Activated naive CD4-positive, alpha-beta T cell treated with anti-CD3 and anti-CD28 coated beads for 36 hours (primary cell): Measurements from ENCODE around the gene PUDP. TPM values are rescaled to one million over a fixed set of nuclear protein-coding genes. Genes with fewer than 3 reads are reported as not detected.
A peak's percentile ranks its signal among the peaks of the same experiment; 100 is the strongest.

ENCODE experiments used
- CTCF ChIA-PET: fragments of 350-600 bp; sonication (Branson Sonifier 250); formaldehyde crosslinking; loops from one replicate; lab custom pipeline; 2021; ENCODE audit warnings: antibody characterized with exemption; lab: Charles Lee
- DNase-seq: peaks from one replicate; pipeline ENCODE4 v3.0.0-alpha.2; 2020
- H3K27ac Mint-ChIP-seq: one replicate; pipeline ENCODE4 v1.8.0; 2021; ENCODE audit warnings: mild to moderate bottlenecking, mixed read lengths
- H3K27me3 Mint-ChIP-seq: one replicate; pipeline ENCODE4 v1.8.0; 2021; ENCODE audit warnings: low read depth, mixed read lengths
- H3K36me3 Mint-ChIP-seq: one replicate; pipeline ENCODE4 v1.8.0; 2021; ENCODE audit warnings: low read depth, mixed read lengths
- H3K4me1 Mint-ChIP-seq: one replicate; pipeline ENCODE4 v1.8.0; 2021; ENCODE audit warnings: low read depth, mixed read lengths
- H3K4me3 Mint-ChIP-seq: one replicate; pipeline ENCODE4 v1.8.0; 2021; ENCODE audit warnings: mild to moderate bottlenecking, moderate library complexity, mixed read lengths
- H3K9me3 Mint-ChIP-seq: one replicate; pipeline ENCODE4 v1.8.0; 2021; ENCODE audit warnings: mixed read lengths
- intact Hi-C: fragments of 100-400 bp; cut with micrococcal nuclease; formaldehyde crosslinking; loops from one replicate; pipeline ENCODE4 v1.15.1; 2023
- total RNA-seq, 2 experiments: library from RNA; stranded (reverse); gene quantifications; one replicate each; pipeline ENCODE4 v1.2.3, GENCODE V29; 2021

The PUDP gene
- total RNA-seq, 2 experiments from 2014 or later, result 10.7 to 13.6 TPM

DNA sequence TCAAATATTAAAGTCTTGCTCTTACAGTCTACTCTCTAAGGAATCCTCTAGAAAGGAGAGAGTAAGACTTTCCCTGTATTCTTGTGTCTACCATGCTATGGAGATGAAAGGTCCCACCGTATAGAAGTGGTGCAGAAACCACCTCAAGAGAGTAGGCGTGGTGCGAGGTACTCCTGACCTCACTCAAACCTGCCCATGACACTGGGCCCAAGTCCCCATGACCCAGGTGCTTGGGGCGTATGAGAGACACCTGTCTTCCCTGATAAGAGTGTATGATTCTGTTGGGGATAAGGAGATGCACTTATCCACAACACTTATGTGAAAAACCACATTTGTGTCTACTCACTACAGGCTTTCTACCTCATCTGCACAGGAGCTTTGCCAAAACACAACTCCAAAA lies 55.4 kb downstream of the PUDP start:
- Mint-ChIP-seq H3K4me1 (peaks cover 25% of the 10 kb centered on the region), H3K27me3 (no peaks in the 10 kb centered on the region), H3K9me3 (no peaks in the 10 kb centered on the region), H3K4me3 (no peak overlapping the region), H3K27ac (no peak overlapping the region), H3K36me3 (peaks cover 2% of the 10 kb centered on the region)
- CTCF ChIA-PET, result no interaction called here
- intact Hi-C loops, result no loop called here
- DNase-seq, result no peak

DNA sequence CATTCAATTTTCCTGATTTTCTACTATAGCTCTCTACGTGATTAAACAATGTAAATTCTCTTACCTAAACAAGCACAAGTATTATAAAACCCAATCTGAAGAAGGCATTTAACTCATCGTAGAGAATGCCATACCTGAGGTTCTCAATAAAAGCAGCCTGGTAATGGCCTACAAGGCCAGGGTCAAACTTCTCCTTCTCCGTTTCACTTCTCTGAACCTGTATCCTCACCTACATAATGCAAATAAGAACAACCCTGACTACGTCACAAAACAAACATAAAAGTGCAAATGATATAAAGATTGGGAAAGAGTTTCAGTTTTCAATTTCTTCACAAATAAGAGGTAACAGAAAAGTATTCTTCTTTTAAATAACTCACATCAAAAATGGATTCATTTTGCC lies 56.0 kb downstream of the PUDP start:
- Mint-ChIP-seq H3K36me3 (no peaks in the 10 kb centered on the region), H3K27ac (no peak overlapping the region), H3K27me3 (no peaks in the 10 kb centered on the region), H3K4me1 (peaks cover 27% of the 10 kb centered on the region), H3K9me3 (no peaks in the 10 kb centered on the region), H3K4me3 (no peak overlapping the region)
- intact Hi-C loops, result no loop called here
- no peak for DNase-seq
- CTCF ChIA-PET, result no interaction called here

DNA sequence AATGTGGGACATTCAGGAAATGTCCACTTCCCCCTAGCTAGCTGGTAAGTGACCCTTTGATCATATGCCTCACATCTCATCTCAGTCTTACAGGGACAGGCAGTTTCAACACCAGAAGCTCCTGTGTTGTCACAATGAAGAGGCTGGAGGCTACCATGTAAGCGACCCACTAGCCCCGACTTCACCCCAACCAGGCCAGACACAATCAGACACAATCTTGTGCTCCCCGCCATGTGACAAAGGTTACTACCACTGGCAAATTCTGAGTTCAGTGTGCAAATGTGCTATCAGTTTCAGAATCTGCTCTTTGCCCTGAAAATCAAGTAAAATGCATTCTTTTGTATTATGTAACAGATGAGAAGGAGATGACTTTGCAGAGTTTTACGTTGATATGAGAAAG lies 57.3 kb downstream of the PUDP start:
- no peaks in the 10 kb centered on the region for H3K36me3 Mint-ChIP-seq
- H3K27me3 Mint-ChIP-seq, result no peaks in the 10 kb centered on the region
- H3K9me3 Mint-ChIP-seq, result no peaks in the 10 kb centered on the region
- no peak for DNase-seq
- CTCF ChIA-PET, result no interaction called here
- peaks cover 35% of the 10 kb centered on the region for H3K4me1 Mint-ChIP-seq
- no peak overlapping the region for H3K27ac Mint-ChIP-seq
- H3K4me3 Mint-ChIP-seq, result no peak overlapping the region
- intact Hi-C loops, result no loop called here

DNA sequence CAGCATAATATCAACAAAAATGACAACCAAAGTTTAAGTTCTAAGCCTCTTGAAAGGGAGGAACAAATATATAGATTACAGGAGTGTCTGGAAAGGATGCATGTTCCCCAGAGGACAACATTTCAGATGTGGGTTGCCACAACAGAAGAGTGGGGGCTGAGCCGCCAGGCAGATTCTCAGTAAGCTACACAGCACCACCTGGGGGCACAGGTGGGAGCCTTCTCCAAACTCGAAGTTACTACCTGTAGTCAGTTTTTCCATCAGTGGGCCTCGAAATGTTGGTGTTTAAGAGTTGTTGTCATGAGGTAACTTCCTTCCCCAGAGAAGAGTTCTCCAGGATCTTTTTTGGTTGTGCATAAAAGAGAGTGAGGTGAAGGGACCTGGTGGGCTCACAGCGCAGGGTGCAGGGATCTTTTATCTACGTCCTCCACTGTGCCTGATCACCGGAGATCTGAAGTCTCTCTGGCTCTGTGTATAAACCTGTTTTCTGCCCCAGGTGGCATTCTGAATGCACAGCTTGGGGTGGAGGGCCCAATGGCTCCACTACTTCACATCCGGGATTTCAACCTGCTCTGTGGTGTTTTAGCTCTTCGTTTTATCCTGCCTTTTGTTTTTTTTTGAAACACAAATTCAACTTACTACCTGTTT lies 58.9 kb downstream of the PUDP start:
- peaks cover 45% of the 10 kb centered on the region for H3K4me1 Mint-ChIP-seq
- H3K36me3 Mint-ChIP-seq, result no peaks in the 10 kb centered on the region
- H3K27ac Mint-ChIP-seq, result peak overlapping the region; percentile 40
- intact Hi-C loops, result loop anchor here (5.0 kb wide), 1 partner anchor 1067 kb away; no protein-coding TSS in a partner anchor
- H3K9me3 Mint-ChIP-seq, result no peaks in the 10 kb centered on the region
- CTCF ChIA-PET, result no interaction called here
- no peaks in the 10 kb centered on the region for H3K27me3 Mint-ChIP-seq
- peak; percentile 47 for DNase-seq
- no peak overlapping the region for H3K4me3 Mint-ChIP-seq

DNA sequence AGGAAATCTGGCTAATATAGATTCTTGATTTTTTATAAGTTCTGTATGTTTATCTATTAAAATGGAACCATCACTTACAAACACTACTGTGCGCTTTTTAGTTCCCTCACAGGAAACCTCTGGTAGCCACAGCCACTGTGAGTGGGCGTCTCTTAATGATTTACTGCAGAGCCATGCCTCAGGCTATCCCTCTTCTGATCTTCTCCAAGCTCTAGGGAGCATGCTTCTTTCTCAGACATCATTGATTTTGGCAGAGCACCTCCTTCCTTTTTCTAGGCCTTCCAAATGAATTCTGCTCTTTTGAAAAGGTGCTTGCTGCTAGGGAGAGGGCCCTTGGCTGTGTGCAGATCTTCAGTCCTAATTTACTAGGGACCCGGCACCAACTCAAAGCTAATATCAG lies 61.6 kb downstream of the PUDP start:
- DNase-seq, result no peak
- intact Hi-C loops, result loop anchor here (5.0 kb wide), 1 partner anchor 1064 kb away; no protein-coding TSS in a partner anchor
- H3K9me3 Mint-ChIP-seq, result no peaks in the 10 kb centered on the region
- H3K27ac Mint-ChIP-seq, result no peak overlapping the region
- H3K4me1 Mint-ChIP-seq, result peaks cover 60% of the 10 kb centered on the region
- peaks cover 4% of the 10 kb centered on the region for H3K36me3 Mint-ChIP-seq
- no peaks in the 10 kb centered on the region for H3K27me3 Mint-ChIP-seq
- H3K4me3 Mint-ChIP-seq, result no peak overlapping the region
- CTCF ChIA-PET, result no interaction called here

DNA sequence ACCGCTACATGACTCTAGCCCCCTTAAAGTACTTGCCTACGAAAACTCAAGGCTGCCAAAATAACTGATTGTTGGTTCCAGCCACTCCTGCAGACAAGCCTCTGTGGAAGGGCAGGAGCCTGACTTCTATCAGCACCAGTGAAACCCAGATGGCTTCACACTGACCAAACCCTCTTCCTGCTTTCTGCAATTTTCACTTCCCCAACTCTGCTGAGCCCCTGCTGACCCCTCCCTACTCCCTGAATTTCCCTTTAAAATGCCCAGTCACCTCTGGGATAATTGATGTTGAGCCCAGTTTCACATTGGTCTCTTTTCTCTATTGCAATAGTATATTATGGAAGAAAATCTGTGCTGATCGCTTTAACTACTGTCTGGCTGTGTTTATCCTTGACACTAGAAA lies 62.1 kb downstream of the PUDP start:
- Mint-ChIP-seq H3K36me3 (peaks cover 4% of the 10 kb centered on the region), H3K27ac (no peak overlapping the region), H3K9me3 (no peaks in the 10 kb centered on the region), H3K27me3 (no peaks in the 10 kb centered on the region), H3K4me3 (no peak overlapping the region), H3K4me1 (peaks cover 60% of the 10 kb centered on the region)
- CTCF ChIA-PET, result no interaction called here
- no peak for DNase-seq
- intact Hi-C loops, result loop anchor here (5.0 kb wide), 1 partner anchor 1064 kb away; no protein-coding TSS in a partner anchor

DNA sequence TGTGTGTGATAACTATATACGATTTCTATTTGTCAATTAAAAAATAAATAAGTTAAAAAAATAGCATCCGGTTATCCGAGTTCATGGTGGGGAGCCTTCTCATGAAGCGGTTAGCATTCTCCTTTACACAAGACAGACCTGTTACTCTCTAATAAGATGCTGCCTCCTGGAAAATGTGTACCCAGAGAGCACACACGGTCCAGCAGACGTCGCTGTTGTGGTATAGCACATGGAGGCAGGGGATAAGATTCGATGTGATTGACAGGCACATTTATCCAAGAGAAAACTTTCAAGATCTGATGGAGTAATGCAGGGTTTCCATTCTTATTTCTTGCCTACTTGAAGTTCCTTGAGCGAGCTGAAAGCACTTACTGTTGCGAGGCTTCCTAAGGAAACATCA lies 63.1 kb downstream of the PUDP start:
- DNase-seq, result no peak
- Mint-ChIP-seq H3K4me1 (peaks cover 54% of the 10 kb centered on the region), H3K9me3 (no peaks in the 10 kb centered on the region), H3K4me3 (no peak overlapping the region), H3K36me3 (peaks cover 4% of the 10 kb centered on the region), H3K27ac (no peak overlapping the region), H3K27me3 (no peaks in the 10 kb centered on the region)
- CTCF ChIA-PET, result interaction anchor here (0.6 kb wide), 1 partner anchor 1039 kb away, joined by 5 read pairs; no protein-coding TSS in a partner anchor
- intact Hi-C loops, result loop anchor here (1.0 to 5.0 kb wide), 3 partner anchors 26 to 1063 kb away; partner anchors contain the start of gene PUDP

DNA sequence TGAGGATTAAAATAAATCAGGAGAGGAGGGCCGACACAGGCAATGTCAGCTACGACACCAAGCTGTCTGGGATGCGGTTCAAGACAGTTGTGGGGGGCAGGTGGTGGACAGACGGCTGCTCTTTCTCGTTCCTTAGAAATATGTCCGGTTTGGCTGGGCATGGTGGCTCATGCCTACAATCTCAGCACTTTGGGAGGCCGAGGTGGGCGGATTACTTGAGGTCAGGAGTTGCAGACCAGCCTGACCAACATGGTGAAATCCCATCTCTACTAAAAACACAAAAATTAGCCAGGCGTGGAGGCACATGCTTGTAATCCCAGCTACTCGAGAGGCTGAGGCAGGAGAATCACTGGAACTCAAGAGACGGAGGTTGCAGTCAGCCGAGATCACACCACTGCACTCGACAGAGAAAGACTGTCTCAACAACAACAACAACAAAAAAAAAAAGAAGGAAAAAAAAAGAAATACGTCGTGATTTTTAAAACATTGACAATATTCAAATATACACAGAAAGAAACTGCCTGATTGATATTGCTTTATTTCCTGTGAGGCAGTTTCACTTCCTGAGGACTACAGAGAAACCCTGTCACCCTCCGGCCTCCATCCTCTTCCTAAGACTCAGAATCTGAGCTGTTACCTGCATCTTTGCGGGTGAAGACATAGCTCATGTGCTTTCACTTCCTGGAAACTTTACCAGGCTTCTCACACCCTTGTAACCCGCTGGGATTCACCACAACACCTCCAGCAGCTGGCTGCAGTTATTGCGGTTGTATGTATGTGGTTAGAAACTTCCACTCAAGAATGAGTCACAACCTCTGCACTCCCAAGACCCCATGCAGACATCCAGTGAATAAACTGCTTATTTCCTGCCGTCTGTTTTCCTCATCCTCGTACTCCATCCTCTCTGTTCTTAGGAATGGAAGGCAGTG lies 64.2 kb downstream of the PUDP start:
- H3K4me3 Mint-ChIP-seq, result peak overlapping the region; percentile 19
- intact Hi-C loops, result loop anchor here (1.0 kb wide), 2 partner anchors 24 to 65 kb away; partner anchors contain the start of gene PUDP
- DNase-seq, result peak; percentile 70
- peaks cover 44% of the 10 kb centered on the region for H3K4me1 Mint-ChIP-seq
- H3K27me3 Mint-ChIP-seq, result no peaks in the 10 kb centered on the region
- CTCF ChIA-PET, result interaction anchor here (0.6 kb wide), 1 partner anchor 1038 kb away, joined by 5 read pairs; no protein-coding TSS in a partner anchor
- H3K27ac Mint-ChIP-seq, result peak overlapping the region; percentile 68
- H3K36me3 Mint-ChIP-seq, result peaks cover 4% of the 10 kb centered on the region
- H3K9me3 Mint-ChIP-seq, result no peaks in the 10 kb centered on the region

DNA sequence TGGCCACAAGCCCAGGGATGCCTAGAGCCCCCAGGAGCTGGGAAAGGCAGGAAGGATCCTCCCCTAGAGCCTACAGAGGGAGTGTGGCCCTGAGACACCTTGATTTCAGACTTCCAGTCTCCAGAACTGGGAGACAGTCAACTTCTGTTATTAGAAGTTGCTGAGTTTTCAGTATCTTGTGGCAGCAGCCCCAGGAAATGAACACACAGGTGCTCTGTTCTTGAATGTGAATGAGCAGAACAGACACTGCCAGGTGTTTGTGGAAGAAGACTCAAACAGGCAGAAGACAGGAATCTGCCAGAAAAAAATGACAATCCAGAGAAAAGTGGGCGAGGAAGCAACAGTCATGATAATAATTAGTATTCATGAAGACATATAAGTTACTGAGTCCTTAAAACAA lies 64.9 kb downstream of the PUDP start:
- Mint-ChIP-seq H3K4me3 (peak overlapping the region; percentile 19), H3K4me1 (peaks cover 40% of the 10 kb centered on the region), H3K36me3 (peaks cover 4% of the 10 kb centered on the region), H3K9me3 (no peaks in the 10 kb centered on the region), H3K27ac (no peak overlapping the region), H3K27me3 (no peaks in the 10 kb centered on the region)
- intact Hi-C loops, result no loop called here
- CTCF ChIA-PET, result no interaction called here
- no peak for DNase-seq

DNA sequence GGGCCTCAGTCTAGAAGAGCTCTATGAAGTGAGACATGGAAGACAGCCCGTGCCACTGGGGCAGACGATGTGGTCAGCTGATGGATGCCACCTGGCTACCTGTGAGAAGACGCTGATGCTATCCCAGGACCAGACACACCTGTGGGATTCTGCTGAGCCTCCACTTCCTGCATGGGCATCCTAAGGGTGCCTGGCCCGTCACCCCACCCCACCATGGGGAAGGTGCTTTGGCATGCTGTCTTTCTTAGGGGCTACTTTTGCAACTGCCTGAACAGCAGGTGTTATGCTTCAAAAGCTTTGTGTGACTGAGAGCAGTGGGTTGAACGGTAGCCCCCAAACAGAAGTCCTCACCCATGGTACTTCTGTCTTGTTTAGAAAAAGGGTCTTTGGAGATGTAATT lies 65.4 kb downstream of the PUDP start:
- Mint-ChIP-seq H3K4me1 (peaks cover 40% of the 10 kb centered on the region), H3K27me3 (no peaks in the 10 kb centered on the region), H3K27ac (no peak overlapping the region), H3K4me3 (no peak overlapping the region), H3K36me3 (peaks cover 4% of the 10 kb centered on the region), H3K9me3 (no peaks in the 10 kb centered on the region)
- intact Hi-C loops, result no loop called here
- CTCF ChIA-PET, result no interaction called here
- DNase-seq, result no peak

DNA sequence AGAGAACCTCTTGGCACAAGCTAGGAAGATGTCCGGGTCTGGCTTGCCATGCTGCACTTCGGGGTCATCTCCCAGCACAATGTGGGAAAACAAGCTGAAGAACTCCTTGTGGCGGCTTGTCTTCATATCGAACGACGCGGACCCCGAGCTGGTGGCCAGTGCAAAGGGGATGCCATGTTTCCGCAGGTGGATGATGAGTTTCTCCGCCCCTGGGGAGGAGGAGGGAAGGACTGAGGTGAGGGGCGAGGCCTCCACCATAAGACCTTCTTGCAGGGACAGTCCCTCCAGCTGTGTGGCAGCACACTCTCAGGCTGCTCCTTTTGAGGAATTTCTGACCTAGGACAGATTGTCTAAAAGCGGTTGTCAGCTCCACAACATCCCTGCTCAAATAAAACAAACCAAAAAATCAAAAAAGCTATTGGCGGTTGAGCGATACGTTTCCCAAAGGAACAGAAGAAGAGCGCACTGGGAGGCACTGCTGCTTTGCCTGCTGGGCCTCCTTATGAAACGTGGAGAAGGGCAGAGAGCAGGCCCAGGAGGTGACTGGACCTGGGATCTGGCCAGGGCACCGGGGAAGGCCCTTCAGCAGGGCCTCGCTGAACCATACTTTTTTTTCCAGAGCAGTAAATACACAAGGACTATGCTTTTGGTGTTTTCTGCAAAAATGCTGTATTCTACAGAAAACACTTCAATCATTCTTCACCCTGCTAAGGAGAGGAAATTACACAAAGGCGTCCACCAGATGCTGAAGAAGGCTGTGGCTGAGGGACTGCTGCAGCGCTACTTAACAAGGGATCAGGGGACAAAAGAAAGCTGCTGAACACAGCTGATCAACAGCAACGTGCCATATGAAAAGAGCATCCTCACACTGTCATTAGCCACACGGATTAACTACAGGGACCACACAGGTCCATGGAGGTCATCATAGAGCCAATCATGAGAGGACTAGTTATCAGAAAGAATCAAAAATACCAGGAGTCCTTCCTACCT lies 70.4 kb downstream of the PUDP start:
- intact Hi-C loops, result no loop called here
- Mint-ChIP-seq H3K27ac (no peak overlapping the region), H3K27me3 (no peaks in the 10 kb centered on the region), H3K4me3 (no peak overlapping the region), H3K36me3 (peaks cover 5% of the 10 kb centered on the region), H3K4me1 (peaks cover 17% of the 10 kb centered on the region), H3K9me3 (no peaks in the 10 kb centered on the region)
- CTCF ChIA-PET, result no interaction called here
- no peak for DNase-seq

DNA sequence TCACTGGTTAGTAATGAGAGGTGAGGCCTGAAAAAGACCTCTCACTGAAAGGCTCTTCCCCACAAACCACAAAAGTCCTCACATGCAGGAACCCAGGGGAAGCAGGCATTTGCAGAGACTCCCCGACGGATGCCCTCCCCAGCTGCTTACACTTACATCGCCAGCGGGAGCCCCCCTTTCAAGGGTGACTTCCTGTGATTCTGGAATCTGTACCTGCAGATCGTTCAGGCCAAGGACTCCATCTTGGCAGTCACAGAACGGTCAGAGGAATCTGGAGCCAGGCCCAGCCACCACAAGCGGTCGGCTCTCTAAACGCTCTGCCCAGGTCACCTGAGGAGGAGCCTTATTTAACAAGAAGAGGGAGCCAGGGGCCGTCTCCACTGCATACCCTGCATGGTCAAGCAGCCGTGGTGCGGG lies 71.7 kb downstream of the PUDP start:
- intact Hi-C loops, result no loop called here
- no peak for DNase-seq
- peaks cover 3% of the 10 kb centered on the region for H3K36me3 Mint-ChIP-seq

More for the DNA sequence above, 71.7 kb downstream of the PUDP start:
- Mint-ChIP-seq H3K9me3 (no peaks in the 10 kb centered on the region), H3K4me3 (no peak overlapping the region), H3K4me1 (peaks cover 13% of the 10 kb centered on the region), H3K27me3 (no peaks in the 10 kb centered on the region), H3K27ac (no peak overlapping the region)
- CTCF ChIA-PET, result no interaction called here
